HepG2 (cell line): Measurements from ENCODE around the gene MAP4K3. TPM values are rescaled to one million over a fixed set of nuclear protein-coding genes. Genes with fewer than 3 reads are reported as not detected.
A peak's percentile ranks its signal among the peaks of the same experiment; 100 is the strongest.

Source experiments
- AHDC1 ChIP-seq: sonication (generic); formaldehyde crosslinking; IDR thresholded peaks from 2 replicates; pipeline ENCODE4 v1.5.1; 2020; ENCODE audit warnings: mild to moderate bottlenecking, missing genetic modification reagents, borderline replicate concordance
- DMAP1 ChIP-seq: IDR thresholded peaks from 2 replicates; pipeline ENCODE4 v1.6.1; 2016
- GATAD2A ChIP-seq: IDR thresholded peaks from 2 replicates; pipeline ENCODE4 v1.6.1; 2016
- HNF1A ChIP-seq, 2 experiments: sonication (generic) in 1 of 2; formaldehyde crosslinking in 1 of 2; IDR thresholded peaks; 2 replicates each; pipeline versions ENCODE4 v1.4.0 to v1.6.1; 2016 to 2020; ENCODE audit warnings: borderline replicate concordance in 1 of 2, low read depth in 1 of 2, mild to moderate bottlenecking in 1 of 2, missing genetic modification reagents in 1 of 2
- HNRNPLL ChIP-seq: fragments of 200-400 bp; formaldehyde crosslinking; IDR thresholded peaks from 2 replicates; pipeline ENCODE4 v1.6.1; 2017; ENCODE audit warnings: mild to moderate bottlenecking, low read depth, low read length; ENCODE audit not compliant: poor library complexity, severe bottlenecking
- MTA1 ChIP-seq: sonication (generic); formaldehyde crosslinking; IDR thresholded peaks from 2 replicates; pipeline ENCODE4 v1.4.0; 2020; ENCODE audit warnings: missing genetic modification reagents, mild to moderate bottlenecking, borderline replicate concordance
- ZBTB14 ChIP-seq: sonication (generic); formaldehyde crosslinking; IDR thresholded peaks from 2 replicates; pipeline ENCODE4 v1.4.0; 2020; ENCODE audit warnings: missing genetic modification reagents
- ZBTB2 ChIP-seq: sonication (generic); formaldehyde crosslinking; IDR thresholded peaks from 2 replicates; pipeline ENCODE4 v1.8.0; 2022; ENCODE audit warnings: low read depth, missing genetic modification reagents
- ZNF33B ChIP-seq: sonication (generic); formaldehyde crosslinking; IDR thresholded peaks from 2 replicates; pipeline ENCODE4 v1.5.1; 2020; ENCODE audit warnings: mild to moderate bottlenecking, missing genetic modification reagents
- ZNF710 ChIP-seq: sonication (generic); formaldehyde crosslinking; IDR thresholded peaks from 2 replicates; pipeline ENCODE4 v1.5.0; 2020; ENCODE audit warnings: mild to moderate bottlenecking, missing genetic modification reagents, borderline replicate concordance
- ZNF737 ChIP-seq: sonication (generic); formaldehyde crosslinking; IDR thresholded peaks from 2 replicates; pipeline ENCODE4 v1.5.0; 2020; ENCODE audit warnings: missing genetic modification reagents, mild to moderate bottlenecking, borderline replicate concordance
- ZZZ3 ChIP-seq: sonication (generic); formaldehyde crosslinking; IDR thresholded peaks from 2 replicates; pipeline ENCODE4 v1.4.0; 2020; ENCODE audit warnings: missing genetic modification reagents, mild to moderate bottlenecking, borderline replicate concordance
- polyA plus RNA-seq, 8 experiments: library from polyadenylated mRNA; depleted of rRNA in 3 of 8; stranded (reverse) in 7 of 8; unstranded in 1 of 8; fragments of >200 nt; fragmentation: Illumina TruSeq in 4 of 8; extraction: Trizol in 4 of 8; gene quantifications; 2 replicates each; pipeline versions ENCODE4 v1.2.1 to v1.2.3, GENCODE V29; 2011 to 2016; ENCODE audit warnings: low read depth in 4 of 8, missing spikeins in 1 of 8, mixed read lengths in 1 of 8; ENCODE audit not compliant: insufficient read depth in 1 of 8
- total RNA-seq, 5 experiments: library from RNA; depleted of rRNA; stranded (reverse); fragments of >200 nt; fragmentation: Illumina TruSeq; extraction: Trizol; gene quantifications; 2 replicates each; pipeline ENCODE4 v1.2.3, GENCODE V29; 2016; ENCODE audit warnings: low read depth in 1 of 5

MAP4K3 gene
- total and polyA plus RNA-seq, 2 of the 13 experiments (the other 11 are each of a cell fraction or from before 2014, with no cell fraction given): 45.9 to 53.2 TPM

GRCh38 chr2:39435741-39436591 lies 1.1 kb downstream of the MAP4K3 start (continued):
- TF ChIP-seq HNF1A (IDR thresholded peaks at IDR 0.05; ENCODE audit: low read depth) (no peak), HNF1A (CRISPR knock-in tag; IDR thresholded peaks at IDR 0.05; ENCODE audit: borderline replicate concordance) (peak; percentile 37; the same call in 1 of the 2 replicates), ZBTB14 (CRISPR knock-in tag) (no peak), AHDC1 (peak; percentile 51), DMAP1 (CRISPR knock-in tag) (no peak), ZBTB2 (no peak), ZNF710 (CRISPR knock-in tag) (0 out of 2 replicates have a peak, but pooled peaks have one; percentile 19), GATAD2A (no peak; the same call in 1 of the 2 replicates), MTA1 (CRISPR knock-in tag) (peak; percentile 43; the same call in 1 of the 2 replicates), ZNF33B (CRISPR knock-in tag) (no peak), ZZZ3 (CRISPR knock-in tag) (peak; percentile 66; the same call in 1 of the 2 replicates), ZNF737 (no peak), HNRNPLL (peak; percentile 74)
